HG02970 (cell line): ENCODE data around the gene EPG5.
"Not testable (repeated sequence)": the region's sequence is repeated elsewhere in the genome, so short reads cannot be mapped to it uniquely, and the experiment has no call there.

ENCODE experiments used
- ATAC-seq: cut with Tn5 transposase; IDR thresholded peaks from one replicate; pipeline ENCODE4 v1.9.1; 2021; ENCODE audit warnings: mild to moderate bottlenecking, moderate library complexity, moderate number of reproducible peaks; ENCODE audit not compliant: unreplicated experiment, low FRiP score

Gene EPG5

GRCh38 chr18:45843019-45843418, 124.1 kb downstream of the EPG5 start:
- ATAC-seq, result no peak

GRCh38 chr18:45841765-45842442, 125.2 kb downstream of the EPG5 start:
- ATAC-seq, result no peak

- ATAC-seq, result no peak
These were observed 125.9 kb downstream of the EPG5 start for GRCh38 chr18:45841060-45841764.

GRCh38 chr18:45839414-45840395, 127.4 kb downstream of the EPG5 start:
- ATAC-seq, result no peak

- no peak for ATAC-seq
These were observed 128.6 kb downstream of the EPG5 start for GRCh38 chr18:45838302-45839070.

GRCh38 chr18:45837283-45838070, 129.7 kb downstream of the EPG5 start:
- ATAC-seq, result no peak

- no peak for ATAC-seq
These were observed 130.6 kb downstream of the EPG5 start for GRCh38 chr18:45836242-45837205.

- no peak for ATAC-seq
These were observed 132.0 kb downstream of the EPG5 start for GRCh38 chr18:45835057-45835636.

- no peak for ATAC-seq
These were observed 132.8 kb downstream of the EPG5 start for GRCh38 chr18:45834306-45834705.

GRCh38 chr18:45833846-45834245, 133.3 kb downstream of the EPG5 start:
- no peak for ATAC-seq

GRCh38 chr18:45830917-45831316, 136.2 kb downstream of the EPG5 start:
- no peak for ATAC-seq

GRCh38 chr18:45829855-45830254, 137.3 kb downstream of the EPG5 start:
- no peak for ATAC-seq

GRCh38 chr18:45828917-45829811, 138.0 kb downstream of the EPG5 start:
- no peak for ATAC-seq

GRCh38 chr18:45826716-45827115, 140.4 kb downstream of the EPG5 start:
- not testable (repeated sequence) for ATAC-seq

- no peak for ATAC-seq
These were observed 141.0 kb downstream of the EPG5 start for GRCh38 chr18:45826084-45826483.

GRCh38 chr18:45825258-45826044, 141.7 kb downstream of the EPG5 start, which contains the start of gene SIGLEC15:
SIGLEC15 (plus strand) TSS chr18:45825675; CDS start chr18:45825729, 54 bp downstream.
- no peak for ATAC-seq
